Medulla oblongata (tissue), 1 donor: ENCODE results near the gene GSN.
A peak's percentile ranks its signal among the peaks of the same experiment; 100 is the strongest.

Source experiments
- DNase-seq: peaks from one replicate; pipeline ENCODE4 v3.0.0-alpha.2; 2015; ENCODE audit errors: extremely low spot score

The GSN gene

DNA sequence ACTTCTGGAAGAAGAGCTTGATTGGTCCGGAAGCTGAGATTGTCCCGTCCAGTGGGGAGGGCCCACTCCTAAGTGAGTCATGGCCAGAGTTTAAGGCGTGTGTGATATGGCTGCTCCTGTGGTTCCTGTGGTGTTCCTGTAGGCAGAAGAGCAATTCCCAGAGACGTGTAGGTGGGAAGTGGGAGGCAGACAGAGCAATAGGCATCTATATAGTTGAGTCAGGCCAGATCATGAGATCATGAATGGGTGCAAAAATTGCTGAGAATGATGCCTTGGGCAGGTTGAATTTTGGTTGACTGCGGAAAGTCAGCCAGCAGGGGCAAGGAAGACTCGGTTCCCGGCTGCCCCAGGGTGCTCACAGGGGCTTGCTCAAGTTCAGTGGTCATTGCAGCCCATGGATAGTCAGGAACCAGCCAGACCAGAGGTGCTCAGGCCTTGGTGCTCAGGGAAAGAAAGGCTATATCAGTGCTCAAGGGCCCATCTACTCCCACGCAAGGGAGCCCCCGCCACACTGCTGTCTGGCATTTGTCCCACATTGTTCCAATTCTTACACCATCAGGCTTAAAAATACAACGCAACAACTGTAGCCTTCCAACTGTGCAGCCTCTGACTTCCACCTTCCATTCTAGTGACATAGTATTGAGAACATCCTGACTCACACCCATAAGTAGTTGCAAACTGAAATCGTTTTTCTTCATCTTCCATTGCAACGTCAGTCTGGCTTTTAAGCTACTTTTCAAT lies 21.0 kb upstream of the GSN start:
- DNase-seq, result no peak

DNA sequence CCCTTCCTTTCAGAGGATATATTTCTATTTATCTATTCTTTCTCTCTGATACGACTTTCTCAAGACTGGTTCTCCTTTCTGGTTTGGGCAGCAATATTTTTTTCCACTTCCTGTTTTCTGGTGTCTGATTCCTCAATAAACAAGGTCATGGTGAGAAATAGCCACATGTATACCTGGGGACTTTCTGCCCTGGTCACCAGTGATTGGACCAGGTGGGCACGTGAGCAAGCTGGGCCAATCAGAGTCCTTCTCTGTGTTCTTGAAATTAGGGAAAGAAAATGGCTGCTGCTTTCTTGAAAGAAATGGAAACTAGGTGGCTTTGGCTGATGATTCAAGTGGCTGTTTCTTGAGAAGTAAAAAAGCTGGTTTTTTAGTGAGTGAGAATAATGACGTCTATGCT lies 18.4 kb upstream of the GSN start:
- DNase-seq, result no peak

DNA sequence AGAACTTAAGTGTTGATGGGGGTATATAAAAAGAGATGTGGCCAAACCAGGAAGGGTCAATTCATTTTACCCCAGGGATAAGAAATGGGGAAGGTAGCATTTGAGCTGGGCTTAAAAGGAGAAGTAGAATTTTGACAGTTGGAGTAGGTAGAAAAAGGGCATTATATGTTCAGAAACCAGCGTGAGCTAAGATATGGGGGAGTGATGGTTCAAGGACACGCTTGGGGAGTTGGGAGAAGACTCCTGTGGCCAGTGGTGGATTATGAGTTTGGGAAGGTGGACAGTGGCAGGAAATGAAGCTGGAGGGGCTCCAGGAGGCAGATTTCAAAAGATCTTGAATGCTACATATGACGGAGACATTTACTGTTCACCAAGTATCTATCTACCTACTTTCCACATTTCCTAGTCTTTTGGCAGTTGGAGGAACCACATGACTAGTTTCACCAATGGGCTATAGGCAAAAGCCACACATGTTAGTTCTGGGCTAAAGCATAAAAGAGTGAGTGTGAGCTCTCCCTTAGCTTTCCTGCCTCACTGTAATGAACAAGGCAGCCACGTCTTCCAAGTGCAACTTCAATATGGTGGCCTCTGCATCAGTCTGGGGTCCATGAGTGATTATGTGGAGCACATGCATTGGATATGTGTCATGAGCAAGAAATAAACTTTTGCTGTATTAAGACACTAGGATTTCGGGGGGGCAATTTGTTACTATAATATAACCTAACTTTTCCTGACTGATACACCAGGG lies 15.7 kb upstream of the GSN start:
- no peak for DNase-seq

DNA sequence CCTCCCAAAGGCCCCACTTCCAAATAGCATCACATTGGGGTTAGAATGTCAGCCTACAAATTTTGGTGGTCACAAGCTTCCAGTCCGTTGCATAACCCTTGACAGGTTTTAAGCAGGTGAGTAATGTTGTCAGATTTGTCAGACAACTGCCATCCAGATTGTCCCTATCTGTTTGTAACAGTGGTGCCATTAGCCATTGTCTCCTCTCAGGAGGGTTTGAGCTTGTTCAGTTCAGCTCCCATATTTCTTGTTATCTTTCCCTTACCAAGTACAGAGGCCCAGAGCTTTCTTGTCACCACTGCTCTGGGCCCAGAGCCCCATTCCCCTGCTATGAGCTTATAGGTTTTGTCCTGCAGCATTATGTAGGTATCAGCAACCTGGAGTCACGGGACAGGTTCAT lies 14.8 kb upstream of the GSN start:
- no peak for DNase-seq

DNA sequence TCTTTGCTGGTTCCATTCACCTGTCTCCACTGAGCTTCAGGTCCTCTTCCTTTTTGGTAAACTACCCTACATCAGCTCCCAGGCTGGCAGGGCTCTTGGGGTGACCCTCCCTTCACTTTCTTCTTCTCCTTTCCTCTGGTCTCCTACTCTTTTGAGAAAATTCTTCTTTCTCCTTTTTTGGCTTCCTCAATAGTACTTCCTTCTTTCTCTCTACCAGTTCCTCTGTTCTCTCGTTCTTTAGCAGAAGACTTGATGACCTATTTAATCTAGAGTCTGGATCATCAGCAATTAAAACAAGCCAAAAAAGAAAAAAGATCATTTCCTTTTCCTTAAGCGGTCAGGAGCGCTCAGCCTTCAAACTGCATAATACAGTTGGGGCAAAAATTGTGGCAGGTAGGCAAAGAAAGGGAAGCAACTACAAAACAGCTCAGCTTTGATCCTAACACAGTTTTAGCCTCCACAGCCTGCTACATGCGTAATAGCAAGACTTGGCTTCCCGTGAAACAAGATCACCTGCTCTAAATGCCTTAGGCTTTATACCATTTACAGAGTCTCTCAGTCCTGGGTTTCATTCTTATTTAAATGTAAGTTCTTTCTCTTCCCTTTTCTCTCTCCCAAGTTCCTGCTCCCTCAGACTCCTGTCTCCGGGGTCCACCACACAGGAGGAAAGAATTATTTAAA lies 14.0 kb upstream of the GSN start:
- DNase-seq, result peak; percentile 57

DNA sequence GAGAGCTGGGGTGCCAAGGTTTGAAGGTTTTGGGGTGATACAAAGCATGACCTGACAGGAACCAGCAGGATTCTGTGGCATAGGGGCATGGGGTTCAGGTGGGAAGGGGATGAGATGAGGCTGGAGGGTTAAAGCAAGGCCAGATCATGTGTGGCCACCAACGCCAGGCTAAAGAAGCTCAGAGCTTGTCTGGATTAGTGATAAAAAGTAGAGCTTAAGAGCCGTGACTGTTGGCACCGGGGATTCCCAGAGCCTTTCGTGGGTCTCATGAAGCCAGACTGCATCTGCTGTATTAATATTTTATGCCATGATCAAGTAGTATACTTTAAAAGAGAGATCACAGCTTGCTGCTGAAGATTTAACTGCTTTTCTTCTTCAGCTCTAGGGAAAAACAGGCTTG lies 8.5 kb upstream of the GSN start:
- DNase-seq, result no peak

DNA sequence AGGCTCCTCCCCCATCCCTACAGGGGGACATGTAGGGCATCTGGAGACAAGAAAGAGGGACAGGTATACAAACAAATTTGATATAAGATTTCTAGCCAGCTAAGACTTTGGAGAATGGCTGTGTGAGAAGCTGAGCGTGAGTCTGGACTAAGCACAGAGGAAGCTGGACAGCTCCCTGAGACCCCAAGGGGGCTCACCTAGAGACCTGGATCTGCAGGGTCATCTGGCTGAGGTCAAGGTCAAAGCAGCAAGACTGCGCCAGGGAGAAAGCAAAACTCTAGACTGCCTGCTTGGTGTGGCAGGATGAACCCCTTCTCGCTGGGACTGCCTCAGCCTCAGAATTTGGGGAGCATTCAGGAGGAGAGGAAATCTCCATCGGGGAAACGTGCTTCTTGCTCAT lies 8.0 kb upstream of the GSN start:
- DNase-seq, result no peak

DNA sequence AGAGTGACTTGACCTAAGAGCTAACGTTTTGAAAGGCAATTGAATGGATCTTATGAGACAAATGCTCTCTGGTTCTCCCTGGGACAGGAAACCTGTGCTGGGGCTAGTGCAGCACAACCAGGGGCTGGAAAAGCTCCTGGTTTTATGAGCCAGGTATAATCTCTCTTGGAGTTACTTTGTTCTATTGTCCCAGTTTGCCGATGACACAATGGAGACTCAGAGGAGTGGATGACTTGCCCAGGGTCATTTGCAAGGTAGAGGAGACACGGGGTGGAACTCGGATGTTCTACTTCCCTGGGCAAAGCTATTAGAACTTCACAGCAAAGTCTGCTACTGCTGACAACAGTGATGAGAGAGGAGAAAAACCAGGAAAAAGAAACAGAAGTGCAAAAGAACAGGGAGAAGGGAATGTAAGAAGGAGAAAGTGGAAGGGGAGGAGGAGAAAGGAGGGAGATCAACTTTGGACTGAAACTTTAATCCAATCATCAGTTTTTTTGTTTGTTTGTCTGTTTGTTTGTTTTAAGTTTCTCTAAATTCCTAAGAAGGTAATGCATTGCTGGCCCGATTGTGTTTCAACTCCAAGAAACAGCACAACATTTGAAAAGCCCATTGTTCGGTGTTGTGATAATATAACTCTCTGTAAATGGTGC lies 7.4 kb upstream of the GSN start:
- peak; percentile 30 for DNase-seq

DNA sequence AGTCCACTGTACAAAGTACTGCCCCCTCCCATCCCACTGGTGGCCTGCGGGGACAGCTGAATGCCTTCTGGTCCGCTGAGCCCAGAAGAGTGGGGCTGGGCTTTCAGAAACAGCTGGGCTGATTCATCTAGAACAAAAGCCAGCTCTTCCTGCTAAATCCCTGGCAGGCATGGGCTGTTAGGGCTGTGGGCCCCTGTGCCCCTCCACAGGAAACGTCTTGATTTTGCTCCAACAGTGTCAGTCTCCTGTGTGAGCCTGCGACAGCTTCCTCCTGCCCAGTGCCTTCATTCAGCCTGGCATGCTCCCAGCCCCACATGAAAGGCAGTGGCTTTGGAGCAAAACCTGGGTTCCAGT lies 6.9 kb upstream of the GSN start:
- peak; percentile 93 for DNase-seq

DNA sequence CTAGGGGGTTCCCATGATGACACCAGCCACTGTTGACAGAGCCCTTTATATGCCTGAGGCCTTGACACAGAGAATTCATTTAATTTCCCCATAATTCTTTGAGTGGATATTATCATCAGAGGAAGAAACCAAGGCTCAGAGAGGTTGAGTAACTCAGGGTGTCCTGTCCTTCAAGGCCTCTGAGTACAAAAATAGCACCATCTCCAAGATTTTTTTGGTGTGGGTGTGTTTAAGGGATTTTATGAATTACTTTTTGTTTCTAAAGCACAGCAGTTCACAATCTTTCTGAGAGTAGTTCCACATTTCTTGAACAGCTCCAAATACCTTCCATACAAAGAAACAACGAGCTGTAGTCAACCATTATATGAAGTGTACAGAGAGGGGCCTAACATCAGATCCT lies 6.2 kb upstream of the GSN start:
- DNase-seq, result no peak

DNA sequence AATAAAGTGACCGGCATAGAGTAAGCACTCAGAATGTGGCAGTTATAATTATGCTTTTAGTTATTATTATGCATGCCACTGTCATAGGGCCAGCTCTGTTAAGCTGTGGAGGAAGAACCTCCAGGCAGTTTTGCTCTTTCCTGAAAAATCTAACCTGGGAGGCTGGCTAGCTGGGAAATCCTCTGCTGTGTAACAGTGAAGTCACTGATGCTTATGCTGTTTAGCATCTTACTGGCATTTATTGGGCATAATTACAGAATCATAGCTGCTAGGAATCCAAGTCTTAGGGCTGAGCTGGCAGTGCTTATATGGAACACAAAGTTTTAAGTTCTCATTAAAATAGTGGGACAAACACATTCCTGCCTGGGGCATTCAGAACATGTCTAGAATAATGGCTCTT lies 5.5 kb upstream of the GSN start:
- DNase-seq, result no peak

DNA sequence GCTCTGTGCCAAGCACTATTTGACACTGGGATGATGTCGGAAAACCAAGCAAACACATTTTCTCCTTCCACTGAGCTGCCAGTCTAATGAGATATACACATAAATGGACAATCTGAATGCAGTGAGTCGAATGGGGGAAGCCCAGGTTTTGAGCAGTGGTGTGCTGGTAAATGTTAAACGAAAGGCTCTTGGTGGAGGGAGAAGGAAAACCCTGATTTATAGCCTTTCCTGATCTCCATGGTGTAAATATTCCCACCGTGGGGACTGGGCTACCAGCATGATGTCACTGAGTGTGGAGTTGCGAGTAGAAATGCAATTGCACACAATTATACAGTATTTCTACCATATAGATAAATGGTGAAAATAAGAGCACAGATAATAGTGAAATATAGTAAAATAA lies 5.0 kb upstream of the GSN start:
- DNase-seq, result no peak

DNA sequence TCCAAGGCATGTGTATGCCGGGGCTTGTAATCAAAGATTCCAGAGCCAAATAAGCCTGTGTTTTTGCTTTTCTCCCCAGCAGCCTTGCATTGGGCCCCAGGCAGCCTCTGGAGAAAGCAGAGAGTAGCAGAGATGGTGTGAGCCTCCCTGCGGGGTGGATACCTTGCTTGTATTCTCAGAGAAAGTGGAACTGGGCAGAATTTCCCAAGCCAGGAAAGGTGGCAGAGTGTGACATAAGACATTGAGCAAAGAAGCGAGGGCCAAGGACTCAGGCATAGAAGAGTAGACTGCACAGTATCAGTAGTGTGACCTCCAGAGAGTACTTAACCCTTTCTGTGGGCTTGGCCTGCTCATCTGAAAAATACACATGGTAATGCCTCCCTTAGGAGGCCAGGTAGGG lies 1.6 kb upstream of the GSN start:
- no peak for DNase-seq

DNA sequence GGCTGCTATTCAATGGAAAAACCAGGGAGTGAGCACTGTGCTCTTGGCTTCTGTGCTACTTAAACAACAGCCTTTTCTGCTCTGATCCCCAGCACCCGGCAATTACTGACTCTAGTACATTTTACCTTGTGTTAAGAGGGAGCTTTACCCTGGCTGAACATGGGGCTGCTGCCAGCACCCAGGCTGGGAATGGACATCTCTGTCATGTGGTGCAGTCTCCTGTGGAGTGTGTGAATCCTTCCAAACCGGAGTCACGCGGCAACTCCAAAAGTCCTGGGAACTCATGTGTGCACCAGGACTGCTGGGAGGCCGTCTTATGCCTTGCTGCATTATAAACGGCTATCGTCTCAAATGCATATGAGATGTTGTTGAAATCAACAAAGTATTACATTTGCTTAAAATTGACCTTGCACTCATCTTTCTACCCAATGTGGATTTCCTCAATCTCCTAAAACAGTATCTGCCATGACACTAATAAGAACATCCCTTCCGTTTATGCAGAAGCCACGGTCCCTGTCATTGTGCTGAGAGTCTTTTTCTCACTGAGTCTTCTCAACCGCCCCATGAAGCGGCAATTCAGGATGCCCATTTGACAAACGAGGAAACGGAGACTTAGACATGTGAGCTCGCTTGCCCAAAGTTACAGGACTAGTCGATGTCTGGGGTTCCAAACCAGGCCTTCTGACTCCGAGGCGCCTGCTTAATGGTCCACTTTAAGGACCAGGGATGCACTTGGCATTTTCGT lies 884 bp upstream of the GSN start:
- peak; percentile 88 for DNase-seq

DNA sequence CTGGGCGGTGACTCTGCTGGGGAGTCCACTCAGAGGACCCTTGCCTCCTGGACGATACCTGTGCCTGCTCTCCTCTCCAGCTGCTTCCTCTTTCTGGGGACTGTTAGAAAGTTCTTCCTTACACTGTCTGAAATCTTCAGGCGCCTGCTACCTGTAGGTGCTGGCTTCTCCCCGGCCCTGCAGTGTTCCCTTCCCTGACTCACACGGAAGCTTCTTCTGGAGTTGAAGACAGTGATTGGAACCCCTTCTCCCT lies 562 bp downstream of the GSN start:
- no peak for DNase-seq

DNA sequence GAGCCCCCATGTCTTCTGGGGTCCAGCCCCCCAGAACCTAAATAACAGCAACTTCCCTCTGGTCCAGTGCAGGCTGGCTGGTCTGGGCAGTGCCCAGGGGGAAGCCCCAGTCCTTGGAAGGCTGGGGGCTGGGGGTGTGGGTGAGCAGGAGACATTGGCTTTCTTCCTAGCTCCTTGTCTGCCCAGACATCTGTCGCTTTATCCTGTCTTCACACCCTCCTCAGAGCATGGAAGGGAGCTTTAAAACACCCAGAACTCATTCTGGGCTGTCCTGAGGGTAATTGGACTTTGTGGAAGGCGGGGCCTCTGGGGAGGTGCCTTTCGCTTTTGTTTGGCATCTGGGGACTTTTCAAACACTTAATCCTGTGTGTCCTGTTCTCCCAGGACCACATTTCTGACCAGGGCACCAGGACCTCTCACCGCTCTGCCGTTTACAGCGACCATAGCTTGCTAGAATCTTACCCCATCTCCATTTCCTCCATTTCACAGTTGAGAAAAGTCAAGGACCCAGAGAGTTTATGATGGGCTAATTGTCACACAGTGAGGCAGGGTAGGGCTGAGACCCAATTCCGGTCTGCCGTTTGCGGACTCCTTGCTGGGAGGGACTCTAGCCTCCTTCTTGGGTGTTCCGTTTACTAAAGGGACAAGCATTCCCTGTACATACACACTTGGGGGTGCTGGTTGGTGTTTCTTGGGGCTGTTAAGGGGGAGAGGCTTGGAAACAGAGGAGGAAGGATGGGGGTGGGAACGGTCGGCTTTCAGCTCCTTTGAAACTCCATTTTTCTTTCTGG lies 1.1 kb downstream of the GSN start:
- peak; percentile 79 for DNase-seq

DNA sequence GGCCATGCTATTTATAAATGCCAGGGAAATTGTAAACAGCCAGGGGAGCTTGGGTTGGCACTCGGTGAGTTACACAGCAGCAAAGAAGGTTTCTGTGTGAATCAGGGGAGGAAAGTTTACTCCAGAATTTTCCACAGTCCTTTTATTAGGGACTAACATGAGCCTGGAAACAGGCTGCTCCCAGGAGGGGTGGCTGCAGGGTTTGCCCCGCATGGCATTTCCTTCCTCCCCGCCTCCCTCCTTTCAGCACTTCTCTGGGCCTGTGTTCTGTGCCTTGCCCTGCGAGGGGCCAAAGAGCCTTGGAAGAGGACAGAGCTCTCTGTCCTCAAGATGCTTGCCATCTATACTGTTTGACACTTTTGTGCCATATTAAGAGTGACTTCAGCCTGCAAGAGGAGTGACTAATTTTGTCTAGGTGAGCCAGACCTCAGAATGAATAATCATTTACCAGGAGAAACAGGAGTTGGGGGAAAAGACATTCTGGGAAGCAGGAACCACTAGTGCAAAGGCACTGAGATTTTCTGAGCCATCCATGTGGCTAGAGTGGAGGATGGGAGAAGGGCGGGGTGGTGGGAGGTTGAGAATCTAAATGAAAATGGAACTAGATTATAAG lies 1.8 kb downstream of the GSN start:
- DNase-seq, result no peak

DNA sequence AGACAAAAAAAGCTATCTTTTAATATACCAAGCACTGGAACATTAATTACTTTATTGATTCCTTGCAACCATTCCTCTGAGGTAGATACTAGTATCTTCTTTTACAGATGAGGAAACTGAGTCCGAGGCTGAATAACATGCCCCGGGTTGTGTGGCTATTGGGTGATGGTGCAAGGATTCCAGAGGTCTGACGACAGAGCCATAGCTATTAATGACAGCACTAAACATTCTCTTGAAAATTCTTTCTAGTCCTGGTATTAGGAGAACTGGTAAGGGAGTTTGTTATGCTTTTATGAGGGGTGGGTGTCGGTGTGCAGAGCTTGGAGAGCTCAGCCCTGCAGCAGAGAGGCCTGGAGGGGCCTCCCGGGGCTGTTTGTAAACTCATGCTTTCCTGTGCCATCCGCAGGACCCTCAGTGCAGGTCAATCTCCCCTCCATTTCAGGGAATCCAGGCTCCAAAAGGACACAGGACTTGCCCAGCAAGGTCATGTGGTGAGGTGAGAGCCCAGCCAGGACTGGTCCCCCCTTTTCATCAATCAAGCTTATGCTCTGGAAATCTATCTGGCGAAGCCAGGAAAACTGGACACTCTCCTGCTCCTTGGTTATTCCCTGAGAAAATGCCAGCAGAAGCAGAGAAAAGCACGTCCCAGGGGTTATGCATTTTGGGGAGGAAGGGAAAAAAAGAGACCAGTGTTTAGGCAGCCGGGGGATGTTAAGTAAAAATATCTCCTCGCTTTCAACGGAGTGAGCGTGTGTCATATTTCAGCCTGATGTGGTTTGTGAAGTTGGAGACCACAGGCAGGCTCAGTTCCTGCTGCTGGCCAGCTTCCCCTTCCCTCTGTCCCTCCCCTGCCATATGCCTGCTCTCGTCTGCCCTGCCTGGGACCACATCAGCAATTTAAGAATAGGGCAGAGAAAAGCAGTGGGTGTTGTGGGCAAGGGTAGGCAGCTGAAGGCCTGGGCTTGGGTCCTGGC lies 3.7 kb downstream of the GSN start:
- DNase-seq, result peak; percentile 85

DNA sequence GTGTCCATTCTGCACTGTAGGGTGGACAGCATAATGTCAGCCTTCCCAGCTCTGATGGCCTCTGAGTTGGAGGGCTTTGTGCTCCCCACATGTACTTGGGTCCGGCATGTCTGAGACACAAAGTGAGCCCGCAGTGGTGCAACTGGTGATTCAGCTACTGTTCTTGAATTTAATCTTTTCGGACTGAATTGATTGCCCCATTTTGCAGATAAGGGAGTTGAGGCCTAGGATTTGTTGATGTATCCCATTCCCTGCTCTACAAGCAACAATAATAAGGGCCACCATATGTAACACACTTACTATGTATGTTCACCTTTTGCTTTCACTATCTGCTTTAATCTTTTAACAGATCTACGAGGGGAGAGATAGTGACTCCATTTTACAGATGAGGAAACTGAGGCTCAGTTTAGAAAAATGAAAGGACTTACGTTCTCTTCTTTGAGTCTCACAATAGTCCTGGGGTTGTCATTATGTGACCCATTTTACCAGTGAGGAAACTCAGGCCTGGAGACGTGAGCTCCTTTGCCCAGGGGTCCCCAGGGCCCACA lies 4.5 kb downstream of the GSN start:
- DNase-seq, result no peak
